GM12878 (cell line): Measurements from ENCODE around the gene MYLIP. TPM values are rescaled to one million over a fixed set of nuclear protein-coding genes. Genes with fewer than 3 reads are reported as not detected.

Source experiments
- CREM ChIP-seq: IDR thresholded peaks from 2 replicates; pipeline ENCODE4 v1.6.1; 2014; ENCODE audit warnings: antibody characterized with exemption, low read depth
- EZH2 ChIP-seq: IDR thresholded peaks from 2 replicates; pipeline ENCODE4 v1.6.1; 2012; ENCODE audit warnings: low read depth, mild to moderate bottlenecking, control low read depth, inconsistent platforms, low read length, borderline replicate concordance; ENCODE audit not compliant: control insufficient read depth
- FOXM1 ChIP-seq: IDR thresholded peaks from 2 replicates; pipeline ENCODE4 v1.6.1; 2012; ENCODE audit warnings: low read depth, mild to moderate bottlenecking, inconsistent platforms, low read length, moderate library complexity
- KAT2A ChIP-seq: conservative IDR thresholded peaks from 2 replicates; pipeline ENCODE4 v1.6.1; 2011; ENCODE audit warnings: low read depth, low read length; ENCODE audit not compliant: control insufficient read depth
- MYB ChIP-seq: fragments of 150-350 bp; IDR thresholded peaks from 2 replicates; pipeline ENCODE4 v1.6.1; 2014; ENCODE audit warnings: mild to moderate bottlenecking, low read depth, low read length, borderline replicate concordance
- NR2C2 ChIP-seq: IDR thresholded peaks from 2 replicates; pipeline ENCODE4 v1.6.1; 2011; ENCODE audit warnings: borderline replicate concordance, low read depth; ENCODE audit not compliant: control insufficient read depth, insufficient read length
- POLR2A ChIP-seq: IDR thresholded peaks from 2 replicates; pipeline ENCODE4 v1.6.1; 2011; ENCODE audit warnings: low read depth, mild to moderate bottlenecking, low read length
- RUNX3 ChIP-seq: IDR thresholded peaks from 2 replicates; pipeline ENCODE4 v1.6.1; 2012; ENCODE audit warnings: low read length, inconsistent platforms
- TARDBP ChIP-seq: IDR thresholded peaks from 2 replicates; pipeline ENCODE4 v1.6.1; 2016; ENCODE audit warnings: borderline replicate concordance
- TCF3 ChIP-seq: IDR thresholded peaks from 2 replicates; pipeline ENCODE4 v1.6.1; 2012; ENCODE audit warnings: low read depth, mild to moderate bottlenecking, low read length, borderline replicate concordance; ENCODE audit not compliant: insufficient read depth
- ZNF24 ChIP-seq: fragments of 450-650 bp; IDR thresholded peaks from 2 replicates; pipeline ENCODE4 v1.6.1; 2017; ENCODE audit warnings: antibody characterized with exemption, mild to moderate bottlenecking
- ZZZ3 ChIP-seq: IDR thresholded peaks from 2 replicates; pipeline ENCODE4 v1.6.1; 2011; ENCODE audit warnings: low read depth; ENCODE audit not compliant: control insufficient read depth, insufficient read length
- polyA plus RNA-seq, 11 experiments: library from polyadenylated mRNA; depleted of rRNA in 4 of 11; unstranded in 6 of 11; stranded (reverse) in 5 of 11; fragments of >200 nt; fragmentation: Nextera tagmentation in 4 of 11; fragmentation: Illumina TruSeq in 1 of 11; extraction: Ambion mirVana in 4 of 11; extraction: Trizol in 1 of 11; gene quantifications; 1 replicate in 1 of 11; 2 replicates in 10 of 11; pipeline versions ENCODE4 v1.2.1 to v1.2.3, GENCODE V29; 2011 to 2016; ENCODE audit warnings: inconsistent platforms in 2 of 11, missing spikeins in 2 of 11, low read depth in 1 of 11
- total RNA-seq, 4 experiments: library from RNA; depleted of rRNA in 3 of 4; stranded (reverse); fragments of >200 nt in 3 of 4; fragmentation: Illumina TruSeq in 1 of 4; extraction: Trizol in 1 of 4; gene quantifications; 2 replicates each; pipeline versions ENCODE4 v1.2.1 to v1.2.3, GENCODE V29; 2013 to 2021
- TF ChIP-seq, protein P1 (sequence below): fragments of 450-650 bp; formaldehyde crosslinking; IDR thresholded peaks from 2 replicates; pipeline ENCODE4 v1.4.0; 2020; ENCODE audit warnings: mild to moderate bottlenecking, moderate library complexity
- TF ChIP-seq, protein P2 (sequence below): fragments of 450-650 bp; IDR thresholded peaks from 2 replicates; pipeline ENCODE4 v1.6.1; 2017; ENCODE audit warnings: low read depth, mild to moderate bottlenecking, moderate library complexity
- TF ChIP-seq, protein P3 (sequence below): fragments of 450-650 bp; conservative IDR thresholded peaks from 2 replicates; pipeline ENCODE4 v1.6.1; 2017; ENCODE audit warnings: mild to moderate bottlenecking, moderate library complexity
- TF ChIP-seq, protein P4 (sequence below): IDR thresholded peaks from 2 replicates; pipeline ENCODE4 v1.6.1; 2011; ENCODE audit warnings: mild to moderate bottlenecking, low read depth, low read length, moderate library complexity; ENCODE audit not compliant: insufficient replicate concordance
- TF ChIP-seq, protein P5 (sequence below): fragments of 450-650 bp; IDR thresholded peaks from 2 replicates; pipeline ENCODE4 v1.6.1; 2017; ENCODE audit warnings: borderline replicate concordance
- TF ChIP-seq, protein P6 (sequence below): fragments of 450-650 bp; IDR thresholded peaks from 2 replicates; pipeline ENCODE4 v1.6.1; 2017; ENCODE audit warnings: antibody characterized with exemption, mild to moderate bottlenecking, moderate library complexity

Gene MYLIP
- total and polyA plus RNA-seq, 10 of the 15 experiments (the other 5 are each of a cell fraction or from before 2014, with no cell fraction given), result 5.3 to 123 (median 12.5) TPM

DNA sequence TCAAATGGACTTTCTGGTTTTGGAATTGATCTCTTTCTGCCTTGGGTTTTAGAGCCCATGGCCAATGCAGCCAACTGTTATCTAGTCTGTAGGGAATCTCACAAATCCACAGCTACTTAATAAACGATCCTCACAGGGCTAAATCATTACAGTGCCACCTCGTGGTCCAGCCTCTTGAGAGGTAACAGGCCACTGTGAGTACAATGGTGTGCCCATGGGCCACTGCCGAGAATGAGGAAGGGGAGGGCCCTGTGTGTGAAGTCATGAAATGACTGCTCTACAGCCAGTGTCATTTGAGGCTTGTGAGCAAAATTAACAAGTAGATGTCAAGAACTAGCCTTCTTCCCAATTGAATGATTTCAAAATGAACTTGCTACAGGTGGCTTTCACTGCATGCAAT, 55.2 kb downstream of the MYLIP start (continued):
- TF ChIP-seq, protein P1, sequence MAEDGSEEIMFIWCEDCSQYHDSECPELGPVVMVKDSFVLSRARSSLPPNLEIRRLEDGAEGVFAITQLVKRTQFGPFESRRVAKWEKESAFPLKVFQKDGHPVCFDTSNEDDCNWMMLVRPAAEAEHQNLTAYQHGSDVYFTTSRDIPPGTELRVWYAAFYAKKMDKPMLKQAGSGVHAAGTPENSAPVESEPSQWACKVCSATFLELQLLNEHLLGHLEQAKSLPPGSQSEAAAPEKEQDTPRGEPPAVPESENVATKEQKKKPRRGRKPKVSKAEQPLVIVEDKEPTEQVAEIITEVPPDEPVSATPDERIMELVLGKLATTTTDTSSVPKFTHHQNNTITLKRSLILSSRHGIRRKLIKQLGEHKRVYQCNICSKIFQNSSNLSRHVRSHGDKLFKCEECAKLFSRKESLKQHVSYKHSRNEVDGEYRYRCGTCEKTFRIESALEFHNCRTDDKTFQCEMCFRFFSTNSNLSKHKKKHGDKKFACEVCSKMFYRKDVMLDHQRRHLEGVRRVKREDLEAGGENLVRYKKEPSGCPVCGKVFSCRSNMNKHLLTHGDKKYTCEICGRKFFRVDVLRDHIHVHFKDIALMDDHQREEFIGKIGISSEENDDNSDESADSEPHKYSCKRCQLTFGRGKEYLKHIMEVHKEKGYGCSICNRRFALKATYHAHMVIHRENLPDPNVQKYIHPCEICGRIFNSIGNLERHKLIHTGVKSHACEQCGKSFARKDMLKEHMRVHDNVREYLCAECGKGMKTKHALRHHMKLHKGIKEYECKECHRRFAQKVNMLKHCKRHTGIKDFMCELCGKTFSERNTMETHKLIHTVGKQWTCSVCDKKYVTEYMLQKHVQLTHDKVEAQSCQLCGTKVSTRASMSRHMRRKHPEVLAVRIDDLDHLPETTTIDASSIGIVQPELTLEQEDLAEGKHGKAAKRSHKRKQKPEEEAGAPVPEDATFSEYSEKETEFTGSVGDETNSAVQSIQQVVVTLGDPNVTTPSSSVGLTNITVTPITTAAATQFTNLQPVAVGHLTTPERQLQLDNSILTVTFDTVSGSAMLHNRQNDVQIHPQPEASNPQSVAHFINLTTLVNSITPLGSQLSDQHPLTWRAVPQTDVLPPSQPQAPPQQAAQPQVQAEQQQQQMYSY, result no peak
- TF ChIP-seq, protein P2, sequence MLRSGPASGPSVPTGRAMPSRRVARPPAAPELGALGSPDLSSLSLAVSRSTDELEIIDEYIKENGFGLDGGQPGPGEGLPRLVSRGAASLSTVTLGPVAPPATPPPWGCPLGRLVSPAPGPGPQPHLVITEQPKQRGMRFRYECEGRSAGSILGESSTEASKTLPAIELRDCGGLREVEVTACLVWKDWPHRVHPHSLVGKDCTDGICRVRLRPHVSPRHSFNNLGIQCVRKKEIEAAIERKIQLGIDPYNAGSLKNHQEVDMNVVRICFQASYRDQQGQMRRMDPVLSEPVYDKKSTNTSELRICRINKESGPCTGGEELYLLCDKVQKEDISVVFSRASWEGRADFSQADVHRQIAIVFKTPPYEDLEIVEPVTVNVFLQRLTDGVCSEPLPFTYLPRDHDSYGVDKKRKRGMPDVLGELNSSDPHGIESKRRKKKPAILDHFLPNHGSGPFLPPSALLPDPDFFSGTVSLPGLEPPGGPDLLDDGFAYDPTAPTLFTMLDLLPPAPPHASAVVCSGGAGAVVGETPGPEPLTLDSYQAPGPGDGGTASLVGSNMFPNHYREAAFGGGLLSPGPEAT, result no peak
- TF ChIP-seq KAT2A (no peak), TARDBP (no peak), ZZZ3 (no peak), NR2C2 (no peak), EZH2 (no peak), MYB (no peak), CREM (no peak), TCF3 (no peak), RUNX3 (no peak), FOXM1 (no peak), POLR2A (no peak), ZNF24 (no peak)
- TF ChIP-seq, protein P3, sequence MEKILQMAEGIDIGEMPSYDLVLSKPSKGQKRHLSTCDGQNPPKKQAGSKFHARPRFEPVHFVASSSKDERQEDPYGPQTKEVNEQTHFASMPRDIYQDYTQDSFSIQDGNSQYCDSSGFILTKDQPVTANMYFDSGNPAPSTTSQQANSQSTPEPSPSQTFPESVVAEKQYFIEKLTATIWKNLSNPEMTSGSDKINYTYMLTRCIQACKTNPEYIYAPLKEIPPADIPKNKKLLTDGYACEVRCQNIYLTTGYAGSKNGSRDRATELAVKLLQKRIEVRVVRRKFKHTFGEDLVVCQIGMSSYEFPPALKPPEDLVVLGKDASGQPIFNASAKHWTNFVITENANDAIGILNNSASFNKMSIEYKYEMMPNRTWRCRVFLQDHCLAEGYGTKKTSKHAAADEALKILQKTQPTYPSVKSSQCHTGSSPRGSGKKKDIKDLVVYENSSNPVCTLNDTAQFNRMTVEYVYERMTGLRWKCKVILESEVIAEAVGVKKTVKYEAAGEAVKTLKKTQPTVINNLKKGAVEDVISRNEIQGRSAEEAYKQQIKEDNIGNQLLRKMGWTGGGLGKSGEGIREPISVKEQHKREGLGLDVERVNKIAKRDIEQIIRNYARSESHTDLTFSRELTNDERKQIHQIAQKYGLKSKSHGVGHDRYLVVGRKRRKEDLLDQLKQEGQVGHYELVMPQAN, result no peak
- TF ChIP-seq, protein P4, sequence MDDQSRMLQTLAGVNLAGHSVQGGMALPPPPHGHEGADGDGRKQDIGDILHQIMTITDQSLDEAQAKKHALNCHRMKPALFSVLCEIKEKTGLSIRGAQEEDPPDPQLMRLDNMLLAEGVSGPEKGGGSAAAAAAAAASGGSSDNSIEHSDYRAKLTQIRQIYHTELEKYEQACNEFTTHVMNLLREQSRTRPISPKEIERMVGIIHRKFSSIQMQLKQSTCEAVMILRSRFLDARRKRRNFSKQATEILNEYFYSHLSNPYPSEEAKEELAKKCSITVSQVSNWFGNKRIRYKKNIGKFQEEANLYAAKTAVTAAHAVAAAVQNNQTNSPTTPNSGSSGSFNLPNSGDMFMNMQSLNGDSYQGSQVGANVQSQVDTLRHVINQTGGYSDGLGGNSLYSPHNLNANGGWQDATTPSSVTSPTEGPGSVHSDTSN, result no peak
- TF ChIP-seq, protein P5, sequence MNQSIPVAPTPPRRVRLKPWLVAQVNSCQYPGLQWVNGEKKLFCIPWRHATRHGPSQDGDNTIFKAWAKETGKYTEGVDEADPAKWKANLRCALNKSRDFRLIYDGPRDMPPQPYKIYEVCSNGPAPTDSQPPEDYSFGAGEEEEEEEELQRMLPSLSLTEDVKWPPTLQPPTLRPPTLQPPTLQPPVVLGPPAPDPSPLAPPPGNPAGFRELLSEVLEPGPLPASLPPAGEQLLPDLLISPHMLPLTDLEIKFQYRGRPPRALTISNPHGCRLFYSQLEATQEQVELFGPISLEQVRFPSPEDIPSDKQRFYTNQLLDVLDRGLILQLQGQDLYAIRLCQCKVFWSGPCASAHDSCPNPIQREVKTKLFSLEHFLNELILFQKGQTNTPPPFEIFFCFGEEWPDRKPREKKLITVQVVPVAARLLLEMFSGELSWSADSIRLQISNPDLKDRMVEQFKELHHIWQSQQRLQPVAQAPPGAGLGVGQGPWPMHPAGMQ, result no peak
- TF ChIP-seq, protein P6, sequence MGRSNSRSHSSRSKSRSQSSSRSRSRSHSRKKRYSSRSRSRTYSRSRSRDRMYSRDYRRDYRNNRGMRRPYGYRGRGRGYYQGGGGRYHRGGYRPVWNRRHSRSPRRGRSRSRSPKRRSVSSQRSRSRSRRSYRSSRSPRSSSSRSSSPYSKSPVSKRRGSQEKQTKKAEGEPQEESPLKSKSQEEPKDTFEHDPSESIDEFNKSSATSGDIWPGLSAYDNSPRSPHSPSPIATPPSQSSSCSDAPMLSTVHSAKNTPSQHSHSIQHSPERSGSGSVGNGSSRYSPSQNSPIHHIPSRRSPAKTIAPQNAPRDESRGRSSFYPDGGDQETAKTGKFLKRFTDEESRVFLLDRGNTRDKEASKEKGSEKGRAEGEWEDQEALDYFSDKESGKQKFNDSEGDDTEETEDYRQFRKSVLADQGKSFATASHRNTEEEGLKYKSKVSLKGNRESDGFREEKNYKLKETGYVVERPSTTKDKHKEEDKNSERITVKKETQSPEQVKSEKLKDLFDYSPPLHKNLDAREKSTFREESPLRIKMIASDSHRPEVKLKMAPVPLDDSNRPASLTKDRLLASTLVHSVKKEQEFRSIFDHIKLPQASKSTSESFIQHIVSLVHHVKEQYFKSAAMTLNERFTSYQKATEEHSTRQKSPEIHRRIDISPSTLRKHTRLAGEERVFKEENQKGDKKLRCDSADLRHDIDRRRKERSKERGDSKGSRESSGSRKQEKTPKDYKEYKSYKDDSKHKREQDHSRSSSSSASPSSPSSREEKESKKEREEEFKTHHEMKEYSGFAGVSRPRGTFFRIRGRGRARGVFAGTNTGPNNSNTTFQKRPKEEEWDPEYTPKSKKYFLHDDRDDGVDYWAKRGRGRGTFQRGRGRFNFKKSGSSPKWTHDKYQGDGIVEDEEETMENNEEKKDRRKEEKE, result no peak
